HEK293 (cell line): Measurements from ENCODE around the gene ITIH5.

Source experiments
- CTCF ChIA-PET: fragments of 350-600 bp; formaldehyde crosslinking; extraction: SDS; loops from one replicate; lab custom pipeline; 2021; ENCODE audit warnings: antibody characterized with exemption; lab: Yijun Ruan, JAX
- POLR2A ChIA-PET: fragments of 300-600 bp; formaldehyde crosslinking; extraction: SDS; loops from one replicate; lab custom pipeline; 2020; ENCODE audit warnings: antibody characterized with exemption, inconsistent platforms; lab: Yijun Ruan, JAX
- H3K27ac ChIP-seq: fragments of 200-500 bp; sonication (Bioruptor generic); 2 replicates; pipeline ENCODE4 v1.5.1; 2014; ENCODE audit warnings: low read depth, low read length, control low read depth, inconsistent platforms; ENCODE audit errors: extremely low read depth
- H3K36me3 ChIP-seq, 2 experiments: fragments of 200-500 bp in 1 of 2; sonication (Bioruptor generic) in 1 of 2; 1 replicate in 1 of 2; 2 replicates in 1 of 2; pipeline ENCODE4 v1.5.1; 2014 to 2017; ENCODE audit warnings: inconsistent platforms in 2 of 2, low read length in 2 of 2; ENCODE audit not compliant: control insufficient read depth in 2 of 2, insufficient read depth in 1 of 2
- H3K4me1 ChIP-seq: fragments of 200-500 bp; sonication (Bioruptor generic); 2 replicates; pipeline ENCODE4 v1.5.1; 2014; ENCODE audit warnings: mild to moderate bottlenecking, low read length, inconsistent platforms; ENCODE audit not compliant: control insufficient read depth, insufficient read depth
- H3K4me3 ChIP-seq: 2 replicates; pipeline ENCODE4 v1.5.1; 2011; ENCODE audit warnings: low read depth, mild to moderate bottlenecking, control low read depth, low read length, moderate library complexity
- H3K9me3 ChIP-seq: fragments of 200-500 bp; sonication (Bioruptor generic); 2 replicates; pipeline ENCODE4 v1.5.1; 2014; ENCODE audit warnings: low read depth, low read length, inconsistent platforms; ENCODE audit not compliant: control insufficient read depth, insufficient read depth
- FEZF1 ChIP-seq: fragments of 450-650 bp; formaldehyde crosslinking; IDR thresholded peaks from 2 replicates; pipeline ENCODE4 v1.5.1; 2016; ENCODE audit warnings: missing biosample characterization, missing genetic modification characterization
- GLIS2 ChIP-seq: fragments of 450-650 bp; formaldehyde crosslinking; IDR thresholded peaks from 2 replicates; pipeline ENCODE4 v1.5.1; 2016; ENCODE audit warnings: missing biosample characterization, missing genetic modification characterization
- INSM2 ChIP-seq: fragments of 450-650 bp; formaldehyde crosslinking; IDR thresholded peaks from 2 replicates; pipeline ENCODE4 v1.5.1; 2016; ENCODE audit warnings: missing biosample characterization, missing genetic modification characterization
- ZBTB1 ChIP-seq: fragments of 450-650 bp; formaldehyde crosslinking; IDR thresholded peaks from 2 replicates; pipeline ENCODE4 v1.5.1; 2016; ENCODE audit warnings: missing biosample characterization, missing genetic modification characterization
- ZBTB49 ChIP-seq: fragments of 450-650 bp; formaldehyde crosslinking; IDR thresholded peaks from 2 replicates; pipeline ENCODE4 v1.5.1; 2016; ENCODE audit warnings: missing biosample characterization, missing genetic modification characterization, low read depth
- ZFP37 ChIP-seq: fragments of 450-650 bp; formaldehyde crosslinking; IDR thresholded peaks from 2 replicates; pipeline ENCODE4 v1.5.1; 2016; ENCODE audit warnings: missing biosample characterization, missing genetic modification characterization
- ZFP41 ChIP-seq: fragments of 450-650 bp; formaldehyde crosslinking; IDR thresholded peaks from 2 replicates; pipeline ENCODE4 v1.5.1; 2016; ENCODE audit warnings: missing biosample characterization, missing genetic modification characterization, borderline replicate concordance
- ZNF146 ChIP-seq: fragments of 450-650 bp; formaldehyde crosslinking; IDR thresholded peaks from 2 replicates; pipeline ENCODE4 v1.5.1; 2016; ENCODE audit warnings: missing biosample characterization, missing genetic modification characterization
- ZNF214 ChIP-seq: fragments of 450-650 bp; formaldehyde crosslinking; IDR thresholded peaks from 2 replicates; pipeline ENCODE4 v1.5.1; 2017; ENCODE audit warnings: missing biosample characterization, mild to moderate bottlenecking, missing genetic modification characterization, borderline replicate concordance
- ZNF274 ChIP-seq, 2 experiments: fragments of 200-500 bp in 1 of 2; fragments of 450-650 bp in 1 of 2; sonication (Bioruptor generic) in 1 of 2; formaldehyde crosslinking in 1 of 2; IDR thresholded peaks; 2 replicates each; pipeline versions ENCODE4 v1.5.1 to v1.6.1; 2014 to 2016; ENCODE audit warnings: borderline replicate concordance in 1 of 2, inconsistent platforms in 1 of 2, low read length in 1 of 2, missing biosample characterization in 1 of 2, missing genetic modification characterization in 1 of 2
- ZNF513 ChIP-seq: fragments of 450-650 bp; IDR thresholded peaks from 2 replicates; pipeline ENCODE4 v1.5.1; 2018; ENCODE audit warnings: missing biosample characterization, missing genetic modification characterization
- ZNF558 ChIP-seq: fragments of 450-650 bp; formaldehyde crosslinking; IDR thresholded peaks from 2 replicates; pipeline ENCODE4 v1.5.1; 2016; ENCODE audit warnings: missing biosample characterization, missing genetic modification characterization
- ZNF596 ChIP-seq: fragments of 450-650 bp; IDR thresholded peaks from 2 replicates; pipeline ENCODE4 v1.5.0; 2018; ENCODE audit warnings: missing biosample characterization, mild to moderate bottlenecking, missing genetic modification characterization, moderate library complexity
- TF ChIP-seq, protein P1 (sequence below): fragments of 450-650 bp; formaldehyde crosslinking; optimal IDR thresholded peaks from 2 replicates; pipeline ENCODE3; 2016; ENCODE audit warnings: missing biosample characterization, mild to moderate bottlenecking, missing genetic modification characterization

The ITIH5 gene

DNA sequence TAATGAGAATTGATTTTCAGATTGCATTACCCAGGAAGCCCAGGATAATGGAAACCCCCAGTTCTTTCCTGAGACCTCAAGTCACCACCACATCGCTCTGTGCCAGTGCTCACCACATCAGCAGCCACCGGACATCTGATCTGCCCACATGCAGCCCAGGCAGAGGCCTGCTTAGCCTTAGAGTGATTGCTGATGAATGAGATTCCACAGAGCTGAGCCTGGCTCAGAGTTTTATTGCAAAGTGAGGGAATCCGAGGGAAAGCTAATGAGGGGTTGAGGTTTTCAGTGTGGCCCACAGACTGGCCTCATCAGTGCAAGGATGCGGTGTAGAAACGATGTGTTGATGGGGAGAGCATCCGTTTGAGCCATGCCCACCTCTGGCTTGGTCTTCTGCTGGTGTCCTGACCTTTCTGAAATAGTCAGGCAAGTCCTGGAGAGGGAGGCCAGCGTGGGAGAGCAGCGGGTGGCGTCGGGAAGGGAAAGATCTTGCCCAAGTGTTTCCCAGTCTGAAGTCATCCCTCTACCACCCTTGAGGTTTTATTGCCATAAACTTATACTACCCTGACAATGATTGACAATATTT is 120.3 kb downstream of the ITIH5 start (continued):
- TF ChIP-seq INSM2: no peak
- no peak for TF ChIP-seq ZNF214 (tag by site-specific recombination)
- TF ChIP-seq, protein P1, sequence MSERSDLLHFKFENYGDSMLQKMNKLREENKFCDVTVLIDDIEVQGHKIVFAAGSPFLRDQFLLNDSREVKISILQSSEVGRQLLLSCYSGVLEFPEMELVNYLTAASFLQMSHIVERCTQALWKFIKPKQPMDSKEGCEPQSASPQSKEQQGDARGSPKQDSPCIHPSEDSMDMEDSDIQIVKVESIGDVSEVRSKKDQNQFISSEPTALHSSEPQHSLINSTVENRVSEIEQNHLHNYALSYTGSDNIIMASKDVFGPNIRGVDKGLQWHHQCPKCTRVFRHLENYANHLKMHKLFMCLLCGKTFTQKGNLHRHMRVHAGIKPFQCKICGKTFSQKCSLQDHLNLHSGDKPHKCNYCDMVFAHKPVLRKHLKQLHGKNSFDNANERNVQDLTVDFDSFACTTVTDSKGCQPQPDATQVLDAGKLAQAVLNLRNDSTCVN (tag by site-specific recombination): no peak

DNA sequence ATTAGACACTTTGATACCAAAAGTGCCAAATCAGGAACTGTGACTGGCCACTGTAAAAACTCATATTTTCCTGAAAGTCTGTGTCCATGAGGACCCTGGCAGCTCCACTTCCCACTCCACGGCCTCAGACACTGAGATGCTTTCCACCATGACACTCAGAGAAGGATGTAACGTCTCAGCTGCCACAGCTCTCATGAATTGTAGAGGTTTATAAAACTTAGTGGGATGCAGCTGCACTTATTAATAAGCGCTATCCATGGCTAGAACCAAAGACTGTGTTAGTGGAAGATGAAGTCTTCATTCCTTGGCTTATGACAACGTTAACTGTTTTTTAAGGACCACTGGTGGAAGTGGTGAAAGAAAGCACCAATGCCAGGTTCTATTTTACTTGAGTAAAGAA is 121.0 kb downstream of the ITIH5 start:
- no peaks in the 10 kb centered on the region for H3K9me3 ChIP-seq
- POLR2A ChIA-PET: interaction anchor here (0.7 kb wide), 1 partner anchor 1158 kb away, joined by 4 read pairs; no protein-coding TSS in a partner anchor
- TF ChIP-seq GLIS2 (tag by site-specific recombination): no peak
- no peak for TF ChIP-seq ZFP41 (tag by site-specific recombination)
- no peak for TF ChIP-seq ZBTB49 (tag by site-specific recombination)
- no peak for TF ChIP-seq ZNF513 (tag by site-specific recombination)
- TF ChIP-seq, all 188 proteins: peak for 0
- H3K4me1 ChIP-seq: no peaks in the 10 kb centered on the region
- H3K36me3 ChIP-seq: no peaks in the 10 kb centered on the region
- H3K27ac ChIP-seq: no peak overlapping the region
- CTCF ChIA-PET: interaction anchor here (0.9 kb wide), 1 partner anchor 20 kb away, joined by 4 read pairs; no protein-coding TSS in a partner anchor
- no peak overlapping the region for H3K4me3 ChIP-seq

DNA sequence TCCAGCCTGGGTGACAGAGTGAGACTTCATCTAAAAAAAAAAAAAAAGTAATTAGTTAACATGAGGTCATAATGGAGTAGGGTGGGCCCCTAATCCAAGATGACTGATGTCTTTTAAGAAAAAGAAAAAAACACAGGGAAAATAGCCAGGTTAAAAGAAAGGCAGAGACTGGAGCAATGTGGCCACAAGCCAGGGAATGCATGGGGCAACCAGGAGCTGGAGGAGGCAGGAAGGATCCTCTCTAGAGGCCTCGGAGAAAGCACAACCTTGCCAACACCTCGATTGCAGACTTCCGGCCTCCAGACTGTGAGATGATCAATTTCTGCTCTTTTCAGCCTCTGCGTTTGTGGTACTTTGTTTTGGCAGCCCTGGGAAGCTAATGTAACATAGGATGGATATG is 121.5 kb downstream of the ITIH5 start:
- H3K4me1 ChIP-seq: no peaks in the 10 kb centered on the region
- no peak overlapping the region for H3K4me3 ChIP-seq
- ChIA-PET POLR2A (interaction anchor here (0.5 to 0.7 kb wide), 2 partner anchors 8 to 1157 kb away, joined by 4 read pairs; no protein-coding TSS in a partner anchor), CTCF (interaction anchor here (0.6 to 0.9 kb wide), 2 partner anchors 19 to 850 kb away, joined by 4 read pairs; no protein-coding TSS in a partner anchor)
- no peaks in the 10 kb centered on the region for H3K9me3 ChIP-seq
- no peaks in the 10 kb centered on the region for H3K36me3 ChIP-seq
- TF ChIP-seq ZNF558 (tag by site-specific recombination) (no peak), ZNF596 (tag by site-specific recombination) (no peak), ZNF274 (IDR thresholded peaks at IDR 0.05; ENCODE audit: low read length) (no peak), ZNF274 (tag by site-specific recombination; IDR thresholded peaks at IDR 0.05; ENCODE audit: borderline replicate concordance) (no peak), ZBTB1 (tag by site-specific recombination) (no peak), ZNF146 (tag by site-specific recombination) (no peak), ZFP37 (tag by site-specific recombination) (no peak), FEZF1 (tag by site-specific recombination) (no peak)
- no peak overlapping the region for H3K27ac ChIP-seq
